ENCODE data around the gene SIGLEC1. TPM values are rescaled to one million over a fixed set of nuclear protein-coding genes. Genes with fewer than 3 reads are reported as not detected.
A peak's percentile ranks its signal among the peaks of the same experiment; 100 is the strongest.

SIGLEC1 gene
- total and polyA plus RNA-seq, 2 of the 4 experiments (the other 2 are of a cell fraction), result not detected

DNA sequence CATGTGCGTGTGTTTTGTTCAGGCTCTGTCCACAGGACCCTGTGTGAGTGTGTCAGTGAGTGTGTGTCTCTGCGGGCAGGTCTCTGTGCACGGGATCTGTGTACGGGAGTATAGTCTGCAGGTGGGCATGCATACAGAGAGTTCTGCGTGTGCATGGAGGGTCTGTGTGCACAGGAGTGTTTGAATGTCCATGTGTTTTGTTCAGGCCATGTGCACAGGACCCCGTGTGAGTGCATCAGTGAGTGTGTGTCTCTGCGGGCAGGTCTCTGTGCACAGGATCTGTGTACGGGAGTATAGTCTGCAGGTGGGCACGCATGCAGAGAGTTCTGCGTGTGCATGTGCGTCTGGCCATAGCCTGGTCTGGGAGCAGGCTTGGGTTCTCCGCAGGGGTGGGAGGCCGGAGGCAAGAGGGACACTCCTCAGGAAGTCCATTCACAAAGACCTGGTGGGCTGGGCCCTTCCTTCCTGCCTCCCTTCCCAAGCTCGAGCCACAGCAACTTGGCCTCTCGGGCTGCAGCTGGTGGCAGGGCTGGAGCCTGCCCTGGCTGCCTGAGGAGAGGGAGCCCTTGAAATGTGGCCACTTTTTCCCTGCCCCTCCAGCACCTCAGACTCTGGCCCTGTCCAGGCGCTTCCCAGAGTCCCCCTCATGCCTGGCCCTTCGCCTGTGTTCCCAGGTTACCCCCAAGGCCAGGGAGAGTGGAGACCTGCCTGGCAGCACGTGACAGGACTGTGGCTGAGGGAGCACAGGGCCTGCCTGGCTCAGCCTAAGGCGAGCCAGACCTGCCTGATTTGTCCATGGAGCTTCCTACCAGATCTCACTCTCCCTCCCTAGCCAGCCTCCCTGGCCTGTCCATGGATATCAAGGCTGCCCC is 26.9 kb upstream of the SIGLEC1 start:
- Histone ChIP-seq H3K9me1 (ENCODE audit: insufficient read depth, low read length) (no peaks in the 10 kb centered on the region), H2BK15ac (ENCODE audit: low read depth, low read length) (no peak overlapping the region), H4K8ac (ENCODE audit: low read depth in 2 of 2, low read length in 2 of 2) (no peak overlapping the region), H3K9me3 (ENCODE audit: control insufficient read depth, insufficient read depth, low read length) (no peaks in the 10 kb centered on the region), H3K23ac (ENCODE audit: low read depth, low read length) (no peak overlapping the region), H3K79me1 (ENCODE audit: low read depth in 1 of 2, low read length in 2 of 2) (no peaks in the 10 kb centered on the region), H3K4me2 (ENCODE audit: low read depth, low read length) (no peak overlapping the region), H2AFZ (replicated peaks; ENCODE audit: low read length, poor library complexity) (no peak overlapping the region), H4K20me1 (ENCODE audit: insufficient read depth, low read length) (no peaks in the 10 kb centered on the region), H3K14ac (replicated peaks; ENCODE audit: low read depth, low read length) (no peak overlapping the region), H3K36me3 (ENCODE audit: control insufficient read depth, insufficient read depth, low read length) (no peaks in the 10 kb centered on the region), H3K27ac (ENCODE audit: insufficient read depth, low read length) (no peak overlapping the region), H3K4ac (ENCODE audit: low read depth, low read length) (no peak overlapping the region), H2BK5ac (ENCODE audit: low read depth, low read length, poor library complexity, severe bottlenecking) (no peak overlapping the region), H3K4me1 (ENCODE audit: control insufficient read depth, insufficient read depth, low read length) (no peaks in the 10 kb centered on the region), H2AK9ac (replicated peaks; ENCODE audit: low read depth, low read length, poor library complexity) (peak overlapping the region; percentile 13), H2AK5ac (ENCODE audit: low read depth, low read length) (no peak overlapping the region), H3K56ac (ENCODE audit: extremely low read depth, insufficient read depth, low read length) (no peak overlapping the region), H3K18ac (ENCODE audit: low read depth, low read length) (no peak overlapping the region), H2BK120ac (ENCODE audit: low read depth, low read length) (no peak overlapping the region), H4K5ac (ENCODE audit: low read depth, low read length) (no peak overlapping the region), H3K4me3 (ENCODE audit: insufficient read depth, low read depth, low read length) (no peak overlapping the region), H2BK20ac (ENCODE audit: low read depth, low read length) (no peak overlapping the region), H3K9ac (ENCODE audit: low read depth, low read length) (no peak overlapping the region), H4K91ac (ENCODE audit: insufficient read depth, low read depth, low read length) (no peak overlapping the region), H3K27me3 (ENCODE audit: control insufficient read depth, insufficient read depth, low read length) (peaks cover 22% of the 10 kb centered on the region)
- dilution Hi-C loops (cut with HindIII; ENCODE audit: low sequenced_read_pairs, unreplicated experiment), result no loop called here
- ChIA-PET CTCF (interaction anchor here (0.6 to 1.4 kb wide), 2 partner anchors 14 to 43 kb away, joined by 3 read pairs; no protein-coding TSS in a partner anchor), POLR2A (ENCODE audit: unreplicated experiment) (no interaction called here)
- no peak for TF ChIP-seq CEBPB (IDR thresholded peaks at IDR 0.05; ENCODE audit: low read depth, low read length)
- TF ChIP-seq MXI1 (IDR thresholded peaks at IDR 0.05; ENCODE audit: borderline replicate concordance, low read depth, low read length), result no peak
- ATAC-seq (ENCODE audit: low read depth), result no peak
- in situ Hi-C loops (cut with MboI; ENCODE audit: low sequenced_read_pairs), result no loop called here
- no peak for DNase-seq
- intact Hi-C loops (cut with micrococcal nuclease), result no loop called here
- WGBS, 2 experiments (ENCODE audit: extremely low coverage in 2 of 2, insufficient read length in 1 of 2), result 90% methylated on average over 11 of the region's 19 CpGs; no CpG with 5 or more reads in 1 of the 2 experiments
- no TSS peak for BruUV-seq (replicated peaks)

Measured in IMR-90 (cell line).